ENCODE results near the gene MRGPRF. TPM values are rescaled to one million over a fixed set of nuclear protein-coding genes. Genes with fewer than 3 reads are reported as not detected.
A peak's percentile ranks its signal among the peaks of the same experiment; 100 is the strongest.
"Not testable (repeated sequence)": the region's sequence is repeated elsewhere in the genome, so short reads cannot be mapped to it uniquely, and the experiment has no call there.

The MRGPRF gene
- total RNA-seq, 1 experiment from 2014 or later: 27.4 TPM

DNA sequence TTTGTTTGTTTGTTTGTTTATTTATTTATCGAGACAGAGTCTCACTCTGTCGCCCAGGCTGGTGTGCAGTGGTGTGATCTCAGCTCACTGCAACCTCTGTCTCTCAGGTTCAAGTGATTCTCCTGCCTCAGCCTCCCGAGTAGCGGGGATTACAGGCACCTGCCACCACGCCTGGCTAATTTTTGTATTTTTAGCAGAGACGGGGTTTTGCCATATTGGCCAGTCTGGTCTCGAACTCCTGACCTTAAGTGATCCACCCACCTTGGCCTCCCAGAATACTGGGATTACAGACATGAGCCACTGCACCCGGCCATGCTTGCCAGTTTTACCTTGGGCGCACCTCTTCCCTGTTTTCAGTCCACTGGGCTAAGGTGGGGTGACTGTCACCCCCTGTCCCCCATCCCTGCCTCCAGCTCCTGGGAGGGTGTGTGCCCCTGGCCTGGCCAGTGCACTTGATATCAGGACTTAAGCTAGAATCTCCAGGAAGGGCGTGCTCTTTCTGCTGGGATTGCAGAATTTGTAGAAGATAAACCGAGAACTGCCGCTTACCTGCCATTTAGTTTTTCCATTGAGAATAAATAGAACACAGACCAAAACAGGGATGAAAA, 13.2 kb downstream of the MRGPRF start:
- Histone ChIP-seq H3K27ac (peak overlapping the region; percentile 79), H3K36me3 (peaks cover 30% of the 10 kb centered on the region), H3K4me1 (replicated peaks) (peaks cover 54% of the 10 kb centered on the region)
- peak in 1 of 2 experiments; percentile 48 for DNase-seq (ENCODE audit: low read depth in 1 of 2, low spot score in 2 of 2)
- H3K27me3 ChIP-seq (replicated peaks); H3K9me3 ChIP-seq (replicated peaks); H3K4me3 ChIP-seq: not testable (repeated sequence)

GRCh38 chr11:68999093-68999747, 13.8 kb downstream of the MRGPRF start:
- no peak overlapping the region for H3K4me3 ChIP-seq
- peaks cover 54% of the 10 kb centered on the region for H3K4me1 ChIP-seq (replicated peaks)
- H3K27ac ChIP-seq: peak overlapping the region; percentile 79
- no peaks in the 10 kb centered on the region for H3K27me3 ChIP-seq (replicated peaks)
- H3K9me3 ChIP-seq (replicated peaks): no peaks in the 10 kb centered on the region
- DNase-seq (ENCODE audit: low read depth in 1 of 2, low spot score in 2 of 2): peak; percentile 46 to 71
- H3K36me3 ChIP-seq: peaks cover 24% of the 10 kb centered on the region

DNA sequence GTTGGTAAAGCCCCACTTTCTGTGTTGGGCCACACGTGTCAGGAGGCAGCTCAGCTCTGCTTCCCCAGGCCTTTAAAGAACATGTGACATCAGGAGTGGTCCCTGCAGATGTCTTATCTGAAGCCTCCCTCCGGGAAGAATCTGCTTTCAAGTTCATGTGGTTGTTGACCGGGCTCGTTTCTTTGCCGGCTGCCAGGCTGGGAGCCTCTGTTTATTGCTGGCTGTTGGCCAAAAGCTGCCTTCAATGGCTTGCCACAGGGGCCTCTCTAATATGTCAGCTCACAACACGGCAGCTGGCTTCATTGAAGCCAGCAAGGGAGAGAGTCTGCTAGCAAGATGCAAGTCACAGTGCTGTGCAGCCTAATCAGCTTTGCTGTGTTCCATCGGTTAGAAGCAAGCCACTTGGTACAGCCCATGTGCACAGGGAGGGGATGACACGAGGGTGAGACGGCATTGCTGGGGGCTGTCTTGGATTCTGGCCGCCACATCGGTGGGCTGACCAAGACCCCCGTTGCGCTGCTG, 14.6 kb downstream of the MRGPRF start:
- no peak overlapping the region for H3K4me3 ChIP-seq
- H3K27ac ChIP-seq: no peak overlapping the region
- no peaks in the 10 kb centered on the region for H3K9me3 ChIP-seq (replicated peaks)
- H3K36me3 ChIP-seq: peaks cover 16% of the 10 kb centered on the region; the same call in 1 of the 2 replicates
- H3K27me3 ChIP-seq (replicated peaks): no peaks in the 10 kb centered on the region
- H3K4me1 ChIP-seq (replicated peaks): peaks cover 54% of the 10 kb centered on the region
- DNase-seq (ENCODE audit: low read depth in 1 of 2, low spot score in 2 of 2): peak; percentile 79 to 85

DNA sequence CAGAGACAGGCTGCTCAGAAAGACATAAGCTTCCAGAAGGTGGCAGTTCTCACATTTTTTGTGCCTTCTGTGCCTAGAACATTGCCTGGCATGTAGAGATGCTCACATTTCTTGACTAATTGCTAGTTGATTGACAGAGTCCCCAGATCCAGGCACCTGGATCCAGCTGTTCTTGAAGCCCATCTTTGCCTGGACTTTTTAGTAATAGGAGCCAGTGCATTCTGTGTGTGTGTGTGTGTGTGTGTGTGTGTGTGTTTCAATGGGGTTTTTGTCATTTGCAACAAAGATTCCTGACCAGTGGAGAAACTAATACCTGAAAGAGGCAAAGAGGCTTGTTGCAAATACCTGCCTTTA, 15.1 kb downstream of the MRGPRF start:
- Histone ChIP-seq H3K4me3 (no peak overlapping the region), H3K4me1 (replicated peaks) (peaks cover 53% of the 10 kb centered on the region), H3K36me3 (peaks cover 13% of the 10 kb centered on the region; the same call in 1 of the 2 replicates), H3K9me3 (replicated peaks) (no peaks in the 10 kb centered on the region), H3K27me3 (replicated peaks) (no peaks in the 10 kb centered on the region), H3K27ac (no peak overlapping the region)
- DNase-seq (ENCODE audit: low read depth in 1 of 2, low spot score in 2 of 2): no peak

- Histone ChIP-seq H3K9me3 (replicated peaks) (no peaks in the 10 kb centered on the region), H3K4me3 (no peak overlapping the region), H3K27me3 (replicated peaks) (no peaks in the 10 kb centered on the region), H3K36me3 (peaks cover 7% of the 10 kb centered on the region; the same call in 1 of the 2 replicates), H3K4me1 (replicated peaks) (peaks cover 47% of the 10 kb centered on the region), H3K27ac (no peak overlapping the region)
- peak in 1 of 2 experiments; percentile 62 for DNase-seq (ENCODE audit: low read depth in 1 of 2, low spot score in 2 of 2)
These were observed 15.7 kb downstream of the MRGPRF start for GRCh38 chr11:68997124-68997994.

DNA sequence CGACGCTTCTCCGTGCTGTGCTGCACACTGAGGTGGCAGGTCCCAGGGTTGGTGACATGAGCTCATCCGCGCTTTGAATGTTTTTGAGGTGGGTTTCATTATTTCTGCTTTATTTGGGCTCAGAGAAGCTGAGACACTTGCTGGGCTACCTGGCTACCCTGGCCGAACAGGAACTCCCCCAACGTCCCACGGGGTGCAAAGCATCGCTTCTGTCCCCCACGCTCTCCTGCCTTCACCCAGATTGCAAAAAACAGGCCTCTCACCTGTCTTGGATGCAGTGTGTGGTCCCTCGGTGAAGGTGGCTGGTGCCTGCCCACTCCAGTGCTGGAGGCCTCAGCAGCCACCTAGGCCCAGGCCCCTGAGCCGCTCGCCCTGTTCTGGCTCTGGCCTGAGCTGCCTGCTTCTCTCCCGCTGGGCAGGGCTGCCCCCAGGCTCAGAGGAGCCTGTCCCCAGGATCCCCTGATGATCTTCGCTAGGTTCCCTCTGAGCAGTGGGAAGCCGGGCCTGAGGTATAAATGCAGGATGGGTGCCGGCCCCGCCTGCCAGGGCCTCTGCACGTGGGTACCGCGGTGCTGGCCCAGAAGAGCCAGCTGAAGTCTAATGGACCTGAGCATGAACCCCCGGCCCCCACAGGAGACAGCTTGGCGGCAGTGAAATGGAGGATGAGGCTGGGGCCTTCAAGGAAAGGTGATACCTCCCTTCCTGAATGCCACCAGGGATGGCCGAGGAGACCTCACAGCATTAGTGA, 16.5 kb downstream of the MRGPRF start:
- peak in 1 of 2 experiments; percentile 53 for DNase-seq (ENCODE audit: low read depth in 1 of 2, low spot score in 2 of 2)
- Histone ChIP-seq H3K4me1 (replicated peaks) (peaks cover 39% of the 10 kb centered on the region), H3K9me3 (replicated peaks) (no peaks in the 10 kb centered on the region), H3K27me3 (replicated peaks) (no peaks in the 10 kb centered on the region), H3K4me3 (no peak overlapping the region), H3K36me3 (peaks cover 4% of the 10 kb centered on the region; the same call in 1 of the 2 replicates), H3K27ac (no peak overlapping the region)

GRCh38 chr11:68994894-68995285, 18.2 kb downstream of the MRGPRF start:
- no peak overlapping the region for H3K27ac ChIP-seq

GRCh38 chr11:68994161-68994893, 18.7 kb downstream of the MRGPRF start:
- Histone ChIP-seq H3K36me3 (no peaks in the 10 kb centered on the region), H3K4me3 (no peak overlapping the region), H3K4me1 (replicated peaks) (peaks cover 16% of the 10 kb centered on the region), H3K27ac (no peak overlapping the region), H3K9me3 (replicated peaks) (no peaks in the 10 kb centered on the region), H3K27me3 (replicated peaks) (no peaks in the 10 kb centered on the region)
- peak in 1 of 2 experiments; percentile 65 for DNase-seq (ENCODE audit: low read depth in 1 of 2, low spot score in 2 of 2)

More at GRCh38 chr11:68994894-68995285, 18.2 kb downstream of the MRGPRF start:
- H3K9me3 ChIP-seq (replicated peaks): no peaks in the 10 kb centered on the region
- no peak overlapping the region for H3K4me3 ChIP-seq
- H3K27me3 ChIP-seq (replicated peaks): no peaks in the 10 kb centered on the region
- no peak for DNase-seq (ENCODE audit: low read depth in 1 of 2, low spot score in 2 of 2)
- H3K4me1 ChIP-seq (replicated peaks): peaks cover 22% of the 10 kb centered on the region
- no peaks in the 10 kb centered on the region for H3K36me3 ChIP-seq

- no peaks in the 10 kb centered on the region for H3K36me3 ChIP-seq
- H3K27ac ChIP-seq: no peak overlapping the region
- no peaks in the 10 kb centered on the region for H3K27me3 ChIP-seq (replicated peaks)
- peak in 1 of 2 experiments; percentile 36 for DNase-seq (ENCODE audit: low read depth in 1 of 2, low spot score in 2 of 2)
- no peak overlapping the region for H3K4me3 ChIP-seq
- H3K4me1 ChIP-seq (replicated peaks): peaks cover 9% of the 10 kb centered on the region
- H3K9me3 ChIP-seq (replicated peaks): no peaks in the 10 kb centered on the region
These were observed 19.5 kb downstream of the MRGPRF start for GRCh38 chr11:68993546-68993945.

DNA sequence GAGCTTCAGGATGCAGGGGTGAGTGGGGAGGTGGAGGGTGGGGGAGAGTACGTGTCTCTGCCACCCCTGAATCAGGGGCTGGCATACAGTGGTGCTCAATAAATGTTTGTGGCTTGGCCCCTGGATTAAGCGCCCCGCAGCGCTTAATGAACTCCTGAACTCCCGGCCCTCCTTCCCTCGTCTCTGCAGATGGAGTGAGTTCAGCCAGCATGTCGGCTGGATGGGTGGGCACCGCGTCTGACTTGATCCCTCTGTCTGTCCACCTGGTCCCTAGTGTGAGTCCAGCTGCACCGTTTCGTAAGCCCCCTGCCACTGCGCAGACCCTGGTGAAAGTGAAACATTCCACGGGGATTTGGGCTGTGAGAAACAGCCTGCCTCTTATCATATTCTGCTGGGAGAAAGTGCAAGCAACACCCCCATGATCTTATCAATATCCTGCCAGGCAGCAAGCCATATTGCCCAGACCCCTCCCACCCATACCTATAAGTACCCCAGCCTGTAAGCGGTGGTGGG, 20.2 kb downstream of the MRGPRF start:
- Histone ChIP-seq H3K36me3 (no peaks in the 10 kb centered on the region), H3K4me3 (no peak overlapping the region), H3K27ac (no peak overlapping the region), H3K9me3 (replicated peaks) (no peaks in the 10 kb centered on the region), H3K4me1 (replicated peaks) (peaks cover 1% of the 10 kb centered on the region), H3K27me3 (replicated peaks) (no peaks in the 10 kb centered on the region)
- DNase-seq (ENCODE audit: low read depth in 1 of 2, low spot score in 2 of 2): peak in 1 of 2 experiments; percentile 49

DNA sequence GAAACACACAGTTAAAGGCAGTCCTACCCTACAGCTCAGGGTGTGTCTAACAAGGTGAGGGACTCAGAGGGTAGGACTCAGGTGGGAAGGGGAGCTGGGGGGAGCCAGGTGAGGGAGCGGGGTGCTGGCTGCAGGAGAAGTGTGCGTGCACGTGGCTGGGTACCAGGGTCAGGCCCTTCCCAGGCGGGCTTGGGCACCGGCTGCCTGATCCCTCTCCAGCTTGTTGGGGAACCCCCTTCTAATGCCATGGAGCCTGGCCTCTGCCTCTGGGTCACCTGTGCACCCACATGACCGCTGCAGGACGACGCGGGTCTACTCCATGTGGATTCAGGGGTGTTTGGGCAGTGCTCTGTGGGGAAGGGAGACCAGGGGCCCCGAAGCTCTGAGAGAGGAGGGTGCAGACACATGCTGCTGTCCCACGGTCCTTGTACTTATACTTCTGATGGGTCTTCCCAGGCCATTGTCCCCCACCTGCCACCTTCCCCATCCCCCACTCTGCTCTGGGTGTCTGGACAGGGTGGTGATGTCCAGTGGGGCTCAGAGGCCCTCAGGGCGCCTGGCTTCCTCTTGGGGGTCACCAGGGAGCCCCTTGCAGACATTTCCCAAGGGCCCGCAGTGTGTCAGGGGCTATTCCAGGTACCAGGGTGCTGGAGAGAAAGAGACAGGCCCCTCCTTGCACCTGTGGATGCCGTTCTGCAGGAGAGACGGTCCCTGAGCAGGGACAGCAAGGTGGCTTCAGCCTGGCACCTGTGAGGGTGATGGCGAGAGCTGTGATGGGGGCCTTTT, 21.9 kb downstream of the MRGPRF start:
- Histone ChIP-seq H3K27ac (no peak overlapping the region), H3K4me3 (no peak overlapping the region), H3K9me3 (replicated peaks) (peaks cover 9% of the 10 kb centered on the region), H3K27me3 (replicated peaks) (no peaks in the 10 kb centered on the region), H3K36me3 (no peaks in the 10 kb centered on the region), H3K4me1 (replicated peaks) (no peaks in the 10 kb centered on the region)
- DNase-seq (ENCODE audit: low read depth in 1 of 2, low spot score in 2 of 2): peak in 1 of 2 experiments; percentile 52

Measured in SJSA1 (cell line).